ENCODE measurements around the gene MAP7D1. TPM values are rescaled to one million over a fixed set of nuclear protein-coding genes. Genes with fewer than 3 reads are reported as not detected.
A peak's percentile ranks its signal among the peaks of the same experiment; 100 is the strongest.

Gene MAP7D1
- total and polyA plus RNA-seq, 2 of the 13 experiments (the other 11 are each of a cell fraction or from before 2014, with no cell fraction given) = 5.6 to 7.2 TPM

DNA sequence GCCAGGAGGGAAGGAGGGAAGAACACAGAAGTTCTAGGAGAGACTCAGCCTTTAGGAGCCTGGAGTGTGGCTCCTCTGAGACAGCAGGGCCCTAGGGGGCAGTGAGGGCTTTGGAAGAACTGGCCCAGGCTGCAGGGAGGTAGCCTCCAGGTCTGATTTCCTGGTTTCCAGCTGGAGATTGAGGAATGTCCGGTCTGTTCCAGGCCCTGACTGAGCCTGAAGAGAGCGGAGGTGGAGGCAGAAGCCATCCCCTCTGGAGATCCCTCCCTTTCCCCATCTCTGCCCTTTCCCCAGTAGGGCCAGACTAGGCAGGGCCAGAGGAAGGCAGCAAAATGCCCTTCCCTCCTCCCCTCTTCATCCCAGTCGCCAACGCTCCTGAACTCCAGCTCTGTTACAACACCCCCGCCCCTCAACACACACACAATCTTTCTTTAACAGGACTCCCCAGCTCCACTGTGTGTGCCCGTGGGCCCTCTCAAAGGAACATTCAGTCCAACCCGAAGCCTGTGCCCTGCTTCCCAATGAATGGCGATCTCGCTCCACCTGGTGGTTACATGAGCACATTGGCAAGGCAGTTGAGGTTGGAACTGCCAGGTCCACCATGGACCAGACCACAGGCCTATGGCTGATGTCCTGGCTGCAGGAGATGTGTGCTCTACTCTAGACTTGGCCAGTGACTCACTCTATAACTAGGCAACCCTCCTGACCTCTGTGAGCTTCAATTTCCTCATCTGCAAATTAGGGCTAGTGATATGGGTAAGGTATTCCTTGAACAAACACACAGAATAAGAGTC lies 32.0 kb downstream of the MAP7D1 start (continued):
- TF ChIP-seq, protein P1, sequence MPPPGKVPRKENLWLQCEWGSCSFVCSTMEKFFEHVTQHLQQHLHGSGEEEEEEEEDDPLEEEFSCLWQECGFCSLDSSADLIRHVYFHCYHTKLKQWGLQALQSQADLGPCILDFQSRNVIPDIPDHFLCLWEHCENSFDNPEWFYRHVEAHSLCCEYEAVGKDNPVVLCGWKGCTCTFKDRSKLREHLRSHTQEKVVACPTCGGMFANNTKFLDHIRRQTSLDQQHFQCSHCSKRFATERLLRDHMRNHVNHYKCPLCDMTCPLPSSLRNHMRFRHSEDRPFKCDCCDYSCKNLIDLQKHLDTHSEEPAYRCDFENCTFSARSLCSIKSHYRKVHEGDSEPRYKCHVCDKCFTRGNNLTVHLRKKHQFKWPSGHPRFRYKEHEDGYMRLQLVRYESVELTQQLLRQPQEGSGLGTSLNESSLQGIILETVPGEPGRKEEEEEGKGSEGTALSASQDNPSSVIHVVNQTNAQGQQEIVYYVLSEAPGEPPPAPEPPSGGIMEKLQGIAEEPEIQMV (CRISPR knock-in tag; IDR thresholded peaks at IDR 0.05; ENCODE audit: low read depth) = no peak
- peak; percentile 47; the same call in 1 of the 2 replicates for TF ChIP-seq PHF8 (CRISPR knock-in tag; IDR thresholded peaks at IDR 0.05)
- TF ChIP-seq, protein P2, sequence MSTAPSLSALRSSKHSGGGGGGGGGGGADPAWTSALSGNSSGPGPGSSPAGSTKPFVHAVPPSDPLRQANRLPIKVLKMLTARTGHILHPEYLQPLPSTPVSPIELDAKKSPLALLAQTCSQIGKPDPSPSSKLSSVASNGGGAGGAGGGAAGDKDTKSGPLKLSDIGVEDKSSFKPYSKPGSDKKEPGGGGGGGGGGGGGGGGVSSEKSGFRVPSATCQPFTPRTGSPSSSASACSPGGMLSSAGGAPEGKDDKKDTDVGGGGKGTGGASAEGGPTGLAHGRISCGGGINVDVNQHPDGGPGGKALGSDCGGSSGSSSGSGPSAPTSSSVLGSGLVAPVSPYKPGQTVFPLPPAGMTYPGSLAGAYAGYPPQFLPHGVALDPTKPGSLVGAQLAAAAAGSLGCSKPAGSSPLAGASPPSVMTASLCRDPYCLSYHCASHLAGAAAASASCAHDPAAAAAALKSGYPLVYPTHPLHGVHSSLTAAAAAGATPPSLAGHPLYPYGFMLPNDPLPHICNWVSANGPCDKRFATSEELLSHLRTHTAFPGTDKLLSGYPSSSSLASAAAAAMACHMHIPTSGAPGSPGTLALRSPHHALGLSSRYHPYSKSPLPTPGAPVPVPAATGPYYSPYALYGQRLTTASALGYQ (CRISPR knock-in tag; IDR thresholded peaks at IDR 0.05) = no peak
- no peak for TF ChIP-seq ZNF430 (CRISPR knock-in tag; IDR thresholded peaks at IDR 0.05)
- TF ChIP-seq ZNF143 (CRISPR knock-in tag; IDR thresholded peaks at IDR 0.05) = peak; percentile 69; the same call in 1 of the 2 replicates
- no peak for TF ChIP-seq ZNF616 (CRISPR knock-in tag; IDR thresholded peaks at IDR 0.05; ENCODE audit: low read depth)
- TF ChIP-seq, protein P3, sequence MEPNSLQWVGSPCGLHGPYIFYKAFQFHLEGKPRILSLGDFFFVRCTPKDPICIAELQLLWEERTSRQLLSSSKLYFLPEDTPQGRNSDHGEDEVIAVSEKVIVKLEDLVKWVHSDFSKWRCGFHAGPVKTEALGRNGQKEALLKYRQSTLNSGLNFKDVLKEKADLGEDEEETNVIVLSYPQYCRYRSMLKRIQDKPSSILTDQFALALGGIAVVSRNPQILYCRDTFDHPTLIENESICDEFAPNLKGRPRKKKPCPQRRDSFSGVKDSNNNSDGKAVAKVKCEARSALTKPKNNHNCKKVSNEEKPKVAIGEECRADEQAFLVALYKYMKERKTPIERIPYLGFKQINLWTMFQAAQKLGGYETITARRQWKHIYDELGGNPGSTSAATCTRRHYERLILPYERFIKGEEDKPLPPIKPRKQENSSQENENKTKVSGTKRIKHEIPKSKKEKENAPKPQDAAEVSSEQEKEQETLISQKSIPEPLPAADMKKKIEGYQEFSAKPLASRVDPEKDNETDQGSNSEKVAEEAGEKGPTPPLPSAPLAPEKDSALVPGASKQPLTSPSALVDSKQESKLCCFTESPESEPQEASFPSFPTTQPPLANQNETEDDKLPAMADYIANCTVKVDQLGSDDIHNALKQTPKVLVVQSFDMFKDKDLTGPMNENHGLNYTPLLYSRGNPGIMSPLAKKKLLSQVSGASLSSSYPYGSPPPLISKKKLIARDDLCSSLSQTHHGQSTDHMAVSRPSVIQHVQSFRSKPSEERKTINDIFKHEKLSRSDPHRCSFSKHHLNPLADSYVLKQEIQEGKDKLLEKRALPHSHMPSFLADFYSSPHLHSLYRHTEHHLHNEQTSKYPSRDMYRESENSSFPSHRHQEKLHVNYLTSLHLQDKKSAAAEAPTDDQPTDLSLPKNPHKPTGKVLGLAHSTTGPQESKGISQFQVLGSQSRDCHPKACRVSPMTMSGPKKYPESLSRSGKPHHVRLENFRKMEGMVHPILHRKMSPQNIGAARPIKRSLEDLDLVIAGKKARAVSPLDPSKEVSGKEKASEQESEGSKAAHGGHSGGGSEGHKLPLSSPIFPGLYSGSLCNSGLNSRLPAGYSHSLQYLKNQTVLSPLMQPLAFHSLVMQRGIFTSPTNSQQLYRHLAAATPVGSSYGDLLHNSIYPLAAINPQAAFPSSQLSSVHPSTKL (CRISPR knock-in tag; IDR thresholded peaks at IDR 0.05) = peak; percentile 40; the same call in 1 of the 2 replicates
- TF ChIP-seq, protein P4, sequence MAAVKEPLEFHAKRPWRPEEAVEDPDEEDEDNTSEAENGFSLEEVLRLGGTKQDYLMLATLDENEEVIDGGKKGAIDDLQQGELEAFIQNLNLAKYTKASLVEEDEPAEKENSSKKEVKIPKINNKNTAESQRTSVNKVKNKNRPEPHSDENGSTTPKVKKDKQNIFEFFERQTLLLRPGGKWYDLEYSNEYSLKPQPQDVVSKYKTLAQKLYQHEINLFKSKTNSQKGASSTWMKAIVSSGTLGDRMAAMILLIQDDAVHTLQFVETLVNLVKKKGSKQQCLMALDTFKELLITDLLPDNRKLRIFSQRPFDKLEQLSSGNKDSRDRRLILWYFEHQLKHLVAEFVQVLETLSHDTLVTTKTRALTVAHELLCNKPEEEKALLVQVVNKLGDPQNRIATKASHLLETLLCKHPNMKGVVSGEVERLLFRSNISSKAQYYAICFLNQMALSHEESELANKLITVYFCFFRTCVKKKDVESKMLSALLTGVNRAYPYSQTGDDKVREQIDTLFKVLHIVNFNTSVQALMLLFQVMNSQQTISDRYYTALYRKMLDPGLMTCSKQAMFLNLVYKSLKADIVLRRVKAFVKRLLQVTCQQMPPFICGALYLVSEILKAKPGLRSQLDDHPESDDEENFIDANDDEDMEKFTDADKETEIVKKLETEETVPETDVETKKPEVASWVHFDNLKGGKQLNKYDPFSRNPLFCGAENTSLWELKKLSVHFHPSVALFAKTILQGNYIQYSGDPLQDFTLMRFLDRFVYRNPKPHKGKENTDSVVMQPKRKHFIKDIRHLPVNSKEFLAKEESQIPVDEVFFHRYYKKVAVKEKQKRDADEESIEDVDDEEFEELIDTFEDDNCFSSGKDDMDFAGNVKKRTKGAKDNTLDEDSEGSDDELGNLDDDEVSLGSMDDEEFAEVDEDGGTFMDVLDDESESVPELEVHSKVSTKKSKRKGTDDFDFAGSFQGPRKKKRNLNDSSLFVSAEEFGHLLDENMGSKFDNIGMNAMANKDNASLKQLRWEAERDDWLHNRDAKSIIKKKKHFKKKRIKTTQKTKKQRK (IDR thresholded peaks at IDR 0.05; ENCODE audit: low read length) = no peak
- no peak for TF ChIP-seq ZNF224 (CRISPR knock-in tag; IDR thresholded peaks at IDR 0.05)
- TF ChIP-seq, protein P5, sequence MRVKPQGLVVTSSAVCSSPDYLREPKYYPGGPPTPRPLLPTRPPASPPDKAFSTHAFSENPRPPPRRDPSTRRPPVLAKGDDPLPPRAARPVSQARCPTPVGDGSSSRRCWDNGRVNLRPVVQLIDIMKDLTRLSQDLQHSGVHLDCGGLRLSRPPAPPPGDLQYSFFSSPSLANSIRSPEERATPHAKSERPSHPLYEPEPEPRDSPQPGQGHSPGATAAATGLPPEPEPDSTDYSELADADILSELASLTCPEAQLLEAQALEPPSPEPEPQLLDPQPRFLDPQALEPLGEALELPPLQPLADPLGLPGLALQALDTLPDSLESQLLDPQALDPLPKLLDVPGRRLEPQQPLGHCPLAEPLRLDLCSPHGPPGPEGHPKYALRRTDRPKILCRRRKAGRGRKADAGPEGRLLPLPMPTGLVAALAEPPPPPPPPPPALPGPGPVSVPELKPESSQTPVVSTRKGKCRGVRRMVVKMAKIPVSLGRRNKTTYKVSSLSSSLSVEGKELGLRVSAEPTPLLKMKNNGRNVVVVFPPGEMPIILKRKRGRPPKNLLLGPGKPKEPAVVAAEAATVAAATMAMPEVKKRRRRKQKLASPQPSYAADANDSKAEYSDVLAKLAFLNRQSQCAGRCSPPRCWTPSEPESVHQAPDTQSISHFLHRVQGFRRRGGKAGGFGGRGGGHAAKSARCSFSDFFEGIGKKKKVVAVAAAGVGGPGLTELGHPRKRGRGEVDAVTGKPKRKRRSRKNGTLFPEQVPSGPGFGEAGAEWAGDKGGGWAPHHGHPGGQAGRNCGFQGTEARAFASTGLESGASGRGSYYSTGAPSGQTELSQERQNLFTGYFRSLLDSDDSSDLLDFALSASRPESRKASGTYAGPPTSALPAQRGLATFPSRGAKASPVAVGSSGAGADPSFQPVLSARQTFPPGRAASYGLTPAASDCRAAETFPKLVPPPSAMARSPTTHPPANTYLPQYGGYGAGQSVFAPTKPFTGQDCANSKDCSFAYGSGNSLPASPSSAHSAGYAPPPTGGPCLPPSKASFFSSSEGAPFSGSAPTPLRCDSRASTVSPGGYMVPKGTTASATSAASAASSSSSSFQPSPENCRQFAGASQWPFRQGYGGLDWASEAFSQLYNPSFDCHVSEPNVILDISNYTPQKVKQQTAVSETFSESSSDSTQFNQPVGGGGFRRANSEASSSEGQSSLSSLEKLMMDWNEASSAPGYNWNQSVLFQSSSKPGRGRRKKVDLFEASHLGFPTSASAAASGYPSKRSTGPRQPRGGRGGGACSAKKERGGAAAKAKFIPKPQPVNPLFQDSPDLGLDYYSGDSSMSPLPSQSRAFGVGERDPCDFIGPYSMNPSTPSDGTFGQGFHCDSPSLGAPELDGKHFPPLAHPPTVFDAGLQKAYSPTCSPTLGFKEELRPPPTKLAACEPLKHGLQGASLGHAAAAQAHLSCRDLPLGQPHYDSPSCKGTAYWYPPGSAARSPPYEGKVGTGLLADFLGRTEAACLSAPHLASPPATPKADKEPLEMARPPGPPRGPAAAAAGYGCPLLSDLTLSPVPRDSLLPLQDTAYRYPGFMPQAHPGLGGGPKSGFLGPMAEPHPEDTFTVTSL (CRISPR knock-in tag; IDR thresholded peaks at IDR 0.05; ENCODE audit: borderline replicate concordance) = no peak
